ENCODE results near the gene PDF. TPM values are rescaled to one million over a fixed set of nuclear protein-coding genes. Genes with fewer than 3 reads are reported as not detected.

The PDF gene
- total RNA-seq, 2 experiments from 2014 or later: 37.8 to 54.8 TPM

- H4K20me1 ChIP-seq (ENCODE audit: insufficient read depth, low read length): peaks cover 32% of the 10 kb centered on the region
- no peak overlapping the region for H3K4me3 ChIP-seq (ENCODE audit: low read depth, low read length, poor library complexity, severe bottlenecking)
- intact Hi-C loops (cut with micrococcal nuclease; ENCODE audit: unreplicated experiment): no loop called here
- H2AFZ ChIP-seq (ENCODE audit: low read length): no peak overlapping the region
- no peak for DNase-seq (ENCODE audit: low spot score)
- TF ChIP-seq CTCF (conservative IDR thresholded peaks at IDR 0.05; ENCODE audit: low read length): no peak
- TF ChIP-seq EZH2phosphoT487 (IDR thresholded peaks at IDR 0.05; ENCODE audit: borderline replicate concordance, low read depth, low read length): no peak
- H3K9me3 ChIP-seq (ENCODE audit: low read length): no peaks in the 10 kb centered on the region
- H3K4me1 ChIP-seq (ENCODE audit: insufficient read depth, low read length, poor library complexity, severe bottlenecking): peaks cover 30% of the 10 kb centered on the region
- H3K9me2 ChIP-seq (ENCODE audit: insufficient read depth, low read length): no peaks in the 10 kb centered on the region
- ChIA-PET CTCF (ENCODE audit: unreplicated experiment) (no interaction called here), POLR2A (interaction anchor here (0.6 kb wide), 1 partner anchor 1632 kb away, joined by 5 read pairs; no protein-coding TSS in a partner anchor)
- peaks cover 98% of the 10 kb centered on the region for H3K36me3 ChIP-seq (ENCODE audit: insufficient read depth, low read length)
- peaks cover 58% of the 10 kb centered on the region for H3K79me2 ChIP-seq (ENCODE audit: insufficient read depth, low read depth, low read length)
- BruUV-seq (replicated peaks): no TSS peak
- no peak overlapping the region for H3K27ac ChIP-seq (ENCODE audit: low read depth, low read length, poor library complexity, severe bottlenecking)
- H3K4me2 ChIP-seq (ENCODE audit: low read length): no peak overlapping the region
These were observed 7.0 kb downstream of the PDF start for GRCh38 chr16:69323415-69323814.

- peaks cover 47% of the 10 kb centered on the region for H3K79me2 ChIP-seq (ENCODE audit: insufficient read depth, low read depth, low read length)
- intact Hi-C loops (cut with micrococcal nuclease; ENCODE audit: unreplicated experiment): no loop called here
- H2AFZ ChIP-seq (ENCODE audit: low read length): no peak overlapping the region
- BruUV-seq (replicated peaks): no TSS peak
- no peak overlapping the region for H3K27ac ChIP-seq (ENCODE audit: low read depth, low read length, poor library complexity, severe bottlenecking)
- no peak for DNase-seq (ENCODE audit: low spot score)
- H3K4me2 ChIP-seq (ENCODE audit: low read length): no peak overlapping the region
- no peaks in the 10 kb centered on the region for H3K9me2 ChIP-seq (ENCODE audit: insufficient read depth, low read length)
- peaks cover 25% of the 10 kb centered on the region for H4K20me1 ChIP-seq (ENCODE audit: insufficient read depth, low read length)
- CTCF ChIA-PET (ENCODE audit: unreplicated experiment): no interaction called here
- TF ChIP-seq EZH2phosphoT487 (IDR thresholded peaks at IDR 0.05; ENCODE audit: borderline replicate concordance, low read depth, low read length) (no peak), CTCF (conservative IDR thresholded peaks at IDR 0.05; ENCODE audit: low read length) (no peak)
- H3K4me1 ChIP-seq (ENCODE audit: insufficient read depth, low read length, poor library complexity, severe bottlenecking): peaks cover 20% of the 10 kb centered on the region
- no peaks in the 10 kb centered on the region for H3K9me3 ChIP-seq (ENCODE audit: low read length)
- POLR2A ChIA-PET: no interaction called here
- H3K4me3 ChIP-seq (ENCODE audit: low read depth, low read length, poor library complexity, severe bottlenecking): no peak overlapping the region
- H3K36me3 ChIP-seq (ENCODE audit: insufficient read depth, low read length): peaks cover 92% of the 10 kb centered on the region
These were observed 8.0 kb downstream of the PDF start for GRCh38 chr16:69322343-69322742.

GRCh38 chr16:69321080-69321479 lies 9.3 kb downstream of the PDF start:
- no peaks in the 10 kb centered on the region for H3K9me3 ChIP-seq (ENCODE audit: low read length)
- ChIA-PET POLR2A (interaction anchor here (2.3 kb wide), 1 partner anchor 8 kb away, joined by 7 read pairs; the partner anchor contains the start of gene PDF), CTCF (ENCODE audit: unreplicated experiment) (no interaction called here)
- DNase-seq (ENCODE audit: low spot score): no peak
- H3K79me2 ChIP-seq (ENCODE audit: insufficient read depth, low read depth, low read length): peaks cover 34% of the 10 kb centered on the region
- no peak overlapping the region for H3K4me3 ChIP-seq (ENCODE audit: low read depth, low read length, poor library complexity, severe bottlenecking)
- H3K27ac ChIP-seq (ENCODE audit: low read depth, low read length, poor library complexity, severe bottlenecking): no peak overlapping the region
- BruUV-seq (replicated peaks): no TSS peak
- intact Hi-C loops (cut with micrococcal nuclease; ENCODE audit: unreplicated experiment): no loop called here
- H3K4me1 ChIP-seq (ENCODE audit: insufficient read depth, low read length, poor library complexity, severe bottlenecking): peaks cover 7% of the 10 kb centered on the region
- H4K20me1 ChIP-seq (ENCODE audit: insufficient read depth, low read length): peaks cover 14% of the 10 kb centered on the region
- no peak for TF ChIP-seq EZH2phosphoT487 (IDR thresholded peaks at IDR 0.05; ENCODE audit: borderline replicate concordance, low read depth, low read length)
- no peak for TF ChIP-seq CTCF (conservative IDR thresholded peaks at IDR 0.05; ENCODE audit: low read length)
- H3K9me2 ChIP-seq (ENCODE audit: insufficient read depth, low read length): no peaks in the 10 kb centered on the region
- H3K36me3 ChIP-seq (ENCODE audit: insufficient read depth, low read length): peaks cover 92% of the 10 kb centered on the region
- H2AFZ ChIP-seq (ENCODE audit: low read length): no peak overlapping the region
- H3K4me2 ChIP-seq (ENCODE audit: low read length): no peak overlapping the region

All from OCI-LY7 (cell line).